Dendritic cell treated with granulocyte-macrophage colony-stimulating factor and Interleukin-4, amounts not matched to agents 40 ng/mL and 50 ng/mL, for 4 days (primary cell): ENCODE measurements around the gene PEAR1.

Experiments used
- H3K27ac Mint-ChIP-seq: one replicate; pipeline ENCODE4 v1.8.0; 2022; ENCODE audit warnings: mild to moderate bottlenecking, mixed read lengths
- H3K27me3 Mint-ChIP-seq: one replicate; pipeline ENCODE4 v1.8.0; 2022; ENCODE audit warnings: mild to moderate bottlenecking, mixed read lengths
- H3K36me3 Mint-ChIP-seq: one replicate; pipeline ENCODE4 v1.8.0; 2022; ENCODE audit warnings: low read depth, mixed read lengths
- H3K4me1 Mint-ChIP-seq: one replicate; pipeline ENCODE4 v1.8.0; 2022; ENCODE audit warnings: low read depth, mixed read lengths
- H3K4me3 Mint-ChIP-seq: one replicate; pipeline ENCODE4 v1.8.0; 2022; ENCODE audit warnings: mild to moderate bottlenecking, moderate library complexity, mixed read lengths
- H3K9me3 Mint-ChIP-seq: one replicate; pipeline ENCODE4 v1.8.0; 2022; ENCODE audit warnings: mixed read lengths
- intact Hi-C: fragments of 100-400 bp; cut with micrococcal nuclease; formaldehyde crosslinking; loops from one replicate; pipeline ENCODE4 v1.15.0; 2022

Gene PEAR1

DNA sequence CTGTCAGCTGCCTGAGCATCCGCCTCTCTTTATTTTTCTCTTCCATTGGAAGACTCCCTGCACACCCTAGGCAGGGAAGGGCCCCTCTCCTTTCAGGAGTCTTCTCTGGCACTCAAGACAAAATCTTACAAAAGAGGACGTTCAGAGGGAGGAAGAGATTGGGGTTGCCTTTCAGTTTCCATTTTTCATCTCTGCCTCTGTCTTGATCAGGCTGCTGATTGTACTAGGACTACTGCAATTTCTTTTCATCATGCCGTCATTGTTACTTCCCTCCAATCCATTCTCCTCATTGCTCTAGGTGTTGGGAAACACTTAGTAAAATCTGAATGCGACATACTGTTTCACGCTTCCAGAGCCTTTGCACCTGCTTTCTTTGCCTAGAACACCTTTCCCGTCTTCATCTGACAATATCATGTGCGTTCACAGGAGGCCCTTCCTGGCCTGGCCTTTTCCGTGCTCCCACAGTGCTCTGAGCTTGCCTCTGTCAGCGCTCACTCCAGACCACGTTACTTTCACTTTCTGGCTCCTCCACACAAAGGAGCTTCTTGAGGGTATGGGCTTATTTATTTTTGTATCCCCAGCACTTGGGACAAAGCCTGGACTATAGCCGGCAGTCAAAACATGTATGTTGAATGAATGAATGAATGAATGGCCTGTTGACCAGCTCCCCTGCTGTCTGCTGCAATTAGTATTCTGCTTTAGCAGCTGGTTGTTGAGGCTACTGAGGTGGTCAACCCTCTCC, 37.9 kb downstream of the PEAR1 start:
- Mint-ChIP-seq H3K27me3 (peaks cover 42% of the 10 kb centered on the region), H3K4me1 (peaks cover 40% of the 10 kb centered on the region), H3K36me3 (peaks cover 29% of the 10 kb centered on the region), H3K4me3 (no peak overlapping the region), H3K27ac (no peak overlapping the region), H3K9me3 (no peaks in the 10 kb centered on the region)
- intact Hi-C loops, result no loop called here

- Mint-ChIP-seq H3K36me3 (peaks cover 36% of the 10 kb centered on the region), H3K27ac (no peak overlapping the region), H3K27me3 (peaks cover 34% of the 10 kb centered on the region), H3K9me3 (no peaks in the 10 kb centered on the region), H3K4me3 (no peak overlapping the region), H3K4me1 (peaks cover 33% of the 10 kb centered on the region)
- intact Hi-C loops, result no loop called here
Measured at GRCh38 chr1:156931974-156932710, 38.6 kb downstream of the PEAR1 start.

DNA sequence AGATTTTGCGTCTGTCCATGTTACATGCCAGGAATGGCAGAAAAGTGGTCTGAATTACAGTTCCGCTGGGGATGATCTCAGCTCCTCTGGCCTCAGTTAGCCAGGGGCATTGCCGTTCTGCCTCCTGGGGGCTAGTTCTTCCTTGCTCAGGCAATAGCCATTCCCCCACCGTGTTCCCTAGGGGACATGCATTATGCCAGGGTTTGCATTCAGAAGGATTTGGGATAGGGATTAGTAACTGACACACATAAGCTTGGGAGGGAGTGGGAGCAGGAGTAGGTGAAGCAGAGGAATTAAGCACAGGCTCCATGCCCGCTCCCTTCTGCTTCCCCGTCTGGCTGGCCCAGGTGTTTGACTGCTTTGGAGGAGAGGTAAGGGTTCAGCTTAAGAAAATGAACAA, 39.6 kb downstream of the PEAR1 start:
- Mint-ChIP-seq H3K27me3 (peaks cover 24% of the 10 kb centered on the region), H3K27ac (no peak overlapping the region), H3K4me3 (no peak overlapping the region), H3K9me3 (no peaks in the 10 kb centered on the region), H3K4me1 (peaks cover 23% of the 10 kb centered on the region), H3K36me3 (peaks cover 46% of the 10 kb centered on the region)
- intact Hi-C loops, result no loop called here

GRCh38 chr1:156935505-156936128, 42.1 kb downstream of the PEAR1 start:
- H3K27me3 Mint-ChIP-seq, result peaks cover 3% of the 10 kb centered on the region
- intact Hi-C loops, result no loop called here
- no peak overlapping the region for H3K27ac Mint-ChIP-seq
- peaks cover 71% of the 10 kb centered on the region for H3K36me3 Mint-ChIP-seq
- no peaks in the 10 kb centered on the region for H3K9me3 Mint-ChIP-seq
- no peak overlapping the region for H3K4me3 Mint-ChIP-seq
- H3K4me1 Mint-ChIP-seq, result peaks cover 18% of the 10 kb centered on the region

DNA sequence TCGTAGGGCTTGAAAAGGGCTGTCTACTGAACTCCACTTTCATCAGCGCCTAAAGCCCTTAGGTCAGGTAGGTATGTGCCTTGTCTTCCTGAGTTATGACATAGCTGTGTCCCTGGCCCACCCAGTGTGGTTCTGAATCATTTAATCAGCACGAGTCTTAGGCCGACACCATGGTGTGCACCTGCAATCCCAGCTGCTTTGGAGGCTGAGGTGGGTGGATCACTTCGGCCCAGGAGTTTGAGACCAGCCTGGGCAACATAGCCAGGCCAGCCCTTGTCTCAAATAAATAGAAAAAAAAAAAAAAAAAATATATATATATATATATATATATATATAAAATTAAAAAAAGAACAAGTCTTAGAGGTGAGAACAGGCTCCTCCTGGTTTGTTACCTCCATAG, 42.7 kb downstream of the PEAR1 start:
- intact Hi-C loops, result no loop called here
- peaks cover 77% of the 10 kb centered on the region for H3K36me3 Mint-ChIP-seq
- H3K4me1 Mint-ChIP-seq, result peaks cover 12% of the 10 kb centered on the region
- H3K9me3 Mint-ChIP-seq, result no peaks in the 10 kb centered on the region
- no peaks in the 10 kb centered on the region for H3K27me3 Mint-ChIP-seq
- no peak overlapping the region for H3K4me3 Mint-ChIP-seq
- H3K27ac Mint-ChIP-seq, result no peak overlapping the region

GRCh38 chr1:156936721-156937220, 43.3 kb downstream of the PEAR1 start:
- H3K4me1 Mint-ChIP-seq, result peaks cover 6% of the 10 kb centered on the region
- H3K4me3 Mint-ChIP-seq, result no peak overlapping the region
- H3K9me3 Mint-ChIP-seq, result no peaks in the 10 kb centered on the region
- H3K27ac Mint-ChIP-seq, result no peak overlapping the region
- H3K27me3 Mint-ChIP-seq, result no peaks in the 10 kb centered on the region
- intact Hi-C loops, result no loop called here
- peaks cover 83% of the 10 kb centered on the region for H3K36me3 Mint-ChIP-seq

DNA sequence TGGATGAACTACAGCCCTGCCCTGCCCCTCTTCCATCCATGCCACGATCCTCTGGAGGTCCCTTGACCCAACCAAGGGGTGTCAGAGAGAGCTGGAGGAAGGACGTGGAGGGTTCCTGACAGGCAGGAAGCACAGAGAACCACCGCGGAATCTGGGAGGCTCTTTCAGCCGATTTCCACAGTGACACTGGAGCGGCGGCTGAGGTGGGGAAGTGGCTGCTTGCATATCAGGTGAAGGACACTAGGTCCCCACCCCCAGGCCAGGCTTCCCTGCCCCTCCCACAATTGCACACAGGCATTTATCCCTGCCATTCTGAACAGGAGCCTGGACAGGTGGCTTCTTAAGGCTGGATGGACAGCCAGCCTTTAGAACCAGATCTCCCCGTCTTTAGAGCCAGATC, 44.4 kb downstream of the PEAR1 start:
- H3K4me3 Mint-ChIP-seq, result no peak overlapping the region
- no peaks in the 10 kb centered on the region for H3K4me1 Mint-ChIP-seq
- H3K36me3 Mint-ChIP-seq, result peaks cover 94% of the 10 kb centered on the region
- H3K9me3 Mint-ChIP-seq, result no peaks in the 10 kb centered on the region
- H3K27me3 Mint-ChIP-seq, result no peaks in the 10 kb centered on the region
- intact Hi-C loops, result no loop called here
- H3K27ac Mint-ChIP-seq, result no peak overlapping the region

GRCh38 chr1:156938813-156939212, 45.3 kb downstream of the PEAR1 start:
- H3K9me3 Mint-ChIP-seq, result no peaks in the 10 kb centered on the region
- intact Hi-C loops, result no loop called here
- H3K4me3 Mint-ChIP-seq, result no peak overlapping the region
- H3K4me1 Mint-ChIP-seq, result no peaks in the 10 kb centered on the region
- H3K27ac Mint-ChIP-seq, result no peak overlapping the region
- no peaks in the 10 kb centered on the region for H3K27me3 Mint-ChIP-seq
- H3K36me3 Mint-ChIP-seq, result peaks cover 100% of the 10 kb centered on the region

- H3K27me3 Mint-ChIP-seq, result no peaks in the 10 kb centered on the region
- intact Hi-C loops, result no loop called here
- H3K9me3 Mint-ChIP-seq, result no peaks in the 10 kb centered on the region
- H3K36me3 Mint-ChIP-seq, result peaks cover 100% of the 10 kb centered on the region
- H3K4me3 Mint-ChIP-seq, result no peak overlapping the region
- H3K27ac Mint-ChIP-seq, result no peak overlapping the region
- no peaks in the 10 kb centered on the region for H3K4me1 Mint-ChIP-seq
Measured at GRCh38 chr1:156939786-156940334, 46.3 kb downstream of the PEAR1 start.

DNA sequence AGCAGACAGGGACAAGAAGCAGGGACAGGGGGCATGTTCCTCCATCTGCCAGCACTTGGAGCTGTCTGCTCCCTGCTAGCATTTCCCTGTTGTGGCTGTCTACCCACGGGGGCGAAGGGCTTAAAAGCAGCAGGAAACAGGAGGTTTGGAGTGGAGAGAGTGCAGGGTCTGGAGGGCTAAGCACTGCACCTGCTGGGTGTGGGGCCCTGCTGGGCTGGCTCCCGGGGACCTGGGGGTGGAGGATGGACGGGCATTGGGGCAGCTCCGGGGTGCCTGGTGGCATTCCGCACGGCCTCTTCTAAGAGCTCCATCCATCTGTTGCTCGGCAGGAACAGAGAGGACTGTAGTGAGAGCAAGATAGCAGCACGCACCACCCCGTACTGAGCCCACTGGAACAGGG, 48.2 kb downstream of the PEAR1 start:
- no peaks in the 10 kb centered on the region for H3K4me1 Mint-ChIP-seq
- no peak overlapping the region for H3K4me3 Mint-ChIP-seq
- no peaks in the 10 kb centered on the region for H3K9me3 Mint-ChIP-seq
- H3K36me3 Mint-ChIP-seq, result peaks cover 100% of the 10 kb centered on the region
- no peaks in the 10 kb centered on the region for H3K27me3 Mint-ChIP-seq
- intact Hi-C loops, result no loop called here
- H3K27ac Mint-ChIP-seq, result no peak overlapping the region

DNA sequence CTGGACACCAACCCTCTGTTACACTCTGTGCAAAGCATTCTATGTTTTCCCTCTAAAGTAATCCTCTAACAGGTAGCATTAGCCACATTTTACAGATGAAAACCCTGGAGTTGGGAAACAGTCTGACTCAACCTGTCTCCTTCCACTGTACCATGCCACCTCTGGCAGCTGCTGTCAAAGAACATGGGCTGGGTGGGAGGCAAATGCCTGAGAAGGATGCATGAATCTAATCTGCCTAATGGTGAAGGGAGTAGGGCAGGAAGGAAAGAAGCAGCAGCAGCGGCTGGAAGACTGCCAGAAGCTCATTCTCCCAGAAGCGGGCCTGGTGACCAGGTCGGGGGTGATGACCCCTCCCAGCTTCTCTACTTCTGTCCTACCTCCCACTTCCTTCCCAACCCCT, 48.7 kb downstream of the PEAR1 start:
- Mint-ChIP-seq H3K36me3 (peaks cover 100% of the 10 kb centered on the region), H3K4me3 (no peak overlapping the region)

DNA sequence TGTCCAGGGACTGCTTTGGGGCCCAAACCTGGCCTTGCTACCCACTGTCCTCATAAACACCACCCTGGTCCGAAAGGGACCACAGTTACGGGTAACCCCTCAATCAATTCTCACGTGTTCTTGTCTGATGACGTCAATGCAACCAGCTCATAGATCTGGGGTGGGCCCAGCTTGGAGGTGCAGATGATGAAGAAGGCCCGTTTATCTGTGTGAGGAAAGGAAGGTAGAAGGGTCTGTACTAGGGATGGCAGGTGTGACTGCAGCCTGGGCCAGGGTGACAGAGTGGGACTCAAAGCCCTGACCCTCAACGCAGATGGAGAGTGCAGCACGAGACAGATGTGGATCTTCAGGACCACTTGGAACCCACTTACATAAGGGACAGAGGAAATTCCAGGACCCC, 49.1 kb downstream of the PEAR1 start:
- Mint-ChIP-seq H3K36me3 (peaks cover 100% of the 10 kb centered on the region), H3K4me1 (no peaks in the 10 kb centered on the region), H3K9me3 (no peaks in the 10 kb centered on the region), H3K27ac (no peak overlapping the region), H3K27me3 (no peaks in the 10 kb centered on the region), H3K4me3 (no peak overlapping the region)
- intact Hi-C loops, result no loop called here

More for the DNA sequence above, 48.7 kb downstream of the PEAR1 start:
- intact Hi-C loops, result no loop called here
- Mint-ChIP-seq H3K27ac (no peak overlapping the region), H3K9me3 (no peaks in the 10 kb centered on the region), H3K27me3 (no peaks in the 10 kb centered on the region), H3K4me1 (no peaks in the 10 kb centered on the region)

GRCh38 chr1:156943756-156944155, 50.2 kb downstream of the PEAR1 start:
- intact Hi-C loops, result no loop called here
- no peaks in the 10 kb centered on the region for H3K4me1 Mint-ChIP-seq
- H3K27ac Mint-ChIP-seq, result no peak overlapping the region
- H3K4me3 Mint-ChIP-seq, result no peak overlapping the region
- peaks cover 100% of the 10 kb centered on the region for H3K36me3 Mint-ChIP-seq
- no peaks in the 10 kb centered on the region for H3K9me3 Mint-ChIP-seq
- H3K27me3 Mint-ChIP-seq, result no peaks in the 10 kb centered on the region

DNA sequence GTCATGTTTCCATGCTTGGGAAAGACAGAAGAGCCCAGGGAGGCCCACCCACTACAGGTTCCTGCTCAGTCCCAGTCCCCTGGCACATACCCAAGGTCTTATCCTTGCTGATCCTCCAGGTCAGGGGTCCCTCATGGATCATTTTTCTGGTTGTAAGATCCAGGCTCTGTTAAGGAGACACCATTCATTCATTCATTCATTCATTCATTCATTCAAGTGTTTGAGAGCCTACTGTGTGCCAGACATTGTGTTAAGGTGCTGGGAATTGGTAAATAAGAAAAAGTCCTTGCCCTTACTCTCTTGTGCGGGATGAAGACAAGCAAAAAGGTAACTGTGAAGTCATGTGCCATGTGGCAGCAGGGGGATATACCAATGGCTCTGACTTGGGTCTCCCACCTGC, 50.8 kb downstream of the PEAR1 start:
- Mint-ChIP-seq H3K9me3 (no peaks in the 10 kb centered on the region), H3K4me3 (no peak overlapping the region), H3K27me3 (no peaks in the 10 kb centered on the region), H3K27ac (no peak overlapping the region), H3K4me1 (no peaks in the 10 kb centered on the region), H3K36me3 (peaks cover 100% of the 10 kb centered on the region)
- intact Hi-C loops, result no loop called here
